Endodermal cell (in vitro differentiated cells): ENCODE data around the gene CCDC54. TPM values are rescaled to one million over a fixed set of nuclear protein-coding genes. Genes with fewer than 3 reads are reported as not detected.

Source experiments
- DNase-seq: peaks from one replicate; pipeline ENCODE4 v3.0.0-alpha.2; 2017
- H3K27ac ChIP-seq: 2 replicates; pipeline ENCODE4 v1.5.1; 2013; ENCODE audit warnings: mild to moderate bottlenecking, low read depth, low read length, moderate library complexity
- H3K27me3 ChIP-seq: 2 replicates; pipeline ENCODE4 v1.6.1; 2013; ENCODE audit warnings: mild to moderate bottlenecking, low read length, moderate library complexity; ENCODE audit not compliant: insufficient read depth, control insufficient read depth, poor library complexity, severe bottlenecking
- H3K36me3 ChIP-seq: 2 replicates; pipeline ENCODE4 v1.7.0; 2013; ENCODE audit warnings: mild to moderate bottlenecking, low read length, moderate library complexity; ENCODE audit not compliant: control insufficient read depth, insufficient read depth
- H3K4me1 ChIP-seq: one replicate; pipeline ENCODE4 v1.7.0; 2013; ENCODE audit warnings: low read length; ENCODE audit not compliant: control insufficient read depth, insufficient read depth
- H3K4me3 ChIP-seq: 2 replicates; pipeline ENCODE4 v1.5.1; 2013; ENCODE audit warnings: mild to moderate bottlenecking, low read length, moderate library complexity
- H3K9ac ChIP-seq: 2 replicates; pipeline ENCODE4 v1.6.1; 2013; ENCODE audit warnings: mild to moderate bottlenecking, low read length, moderate library complexity; ENCODE audit not compliant: poor library complexity, severe bottlenecking; ENCODE audit errors: extremely low read depth
- H3K9me3 ChIP-seq: 2 replicates; pipeline ENCODE4 v1.6.1; 2013; ENCODE audit warnings: mild to moderate bottlenecking, low read length, moderate library complexity; ENCODE audit not compliant: control insufficient read depth
- H3K27ac Mint-ChIP-seq: 2 replicates; pipeline ENCODE4 v1.8.0; 2020; ENCODE audit warnings: mixed read lengths
- H3K27me3 Mint-ChIP-seq: 2 replicates; pipeline ENCODE4 v1.8.0; 2021; ENCODE audit warnings: mild to moderate bottlenecking, mixed read lengths; ENCODE audit not compliant: insufficient read depth
- H3K36me3 Mint-ChIP-seq: 2 replicates; pipeline ENCODE4 v1.8.0; 2020; ENCODE audit warnings: low read depth, mixed read lengths
- H3K4me1 Mint-ChIP-seq: 2 replicates; pipeline ENCODE4 v1.8.0; 2020; ENCODE audit warnings: mixed read lengths
- H3K4me3 Mint-ChIP-seq: 2 replicates; pipeline ENCODE4 v1.8.0; 2020; ENCODE audit warnings: mild to moderate bottlenecking, moderate library complexity, mixed read lengths
- H3K9me3 Mint-ChIP-seq: 2 replicates; pipeline ENCODE4 v1.8.0; 2020; ENCODE audit warnings: mild to moderate bottlenecking, mixed read lengths
- WGBS, 2 experiments: methylation state at CpG; one replicate each; pipeline versions ENCODE4 v1.1.5 to v1.1.7; 2013; ENCODE audit warnings: missing lambda C conversion rate in 2 of 2, mixed read lengths in 1 of 2; ENCODE audit not compliant: insufficient coverage in 1 of 2, insufficient read length in 1 of 2; 5-methylcytosine and 5-hydroxymethylcytosine counted together
- total RNA-seq, 2 donors: library from RNA; stranded (reverse); fragmentation: NEBNext Ultra II Directional in 1 of 2; extraction: Animal tissue kit (Norgen Biotek cat#: 25700) in 1 of 2; gene quantifications; 2 replicates in 1 of 2; 3 replicates in 1 of 2; pipeline ENCODE4 v1.2.1, GENCODE V29; 2021
- TF ChIP-seq, protein P1 (sequence below): fragments of 200-600 bp; sonication (generic); conservative IDR thresholded peaks from 2 replicates; pipeline ENCODE4 v1.5.0; 2021; ENCODE audit warnings: antibody characterized with exemption, mild to moderate bottlenecking

The CCDC54 gene
- total RNA-seq, 2 donors from 2014 or later, result not detected

DNA sequence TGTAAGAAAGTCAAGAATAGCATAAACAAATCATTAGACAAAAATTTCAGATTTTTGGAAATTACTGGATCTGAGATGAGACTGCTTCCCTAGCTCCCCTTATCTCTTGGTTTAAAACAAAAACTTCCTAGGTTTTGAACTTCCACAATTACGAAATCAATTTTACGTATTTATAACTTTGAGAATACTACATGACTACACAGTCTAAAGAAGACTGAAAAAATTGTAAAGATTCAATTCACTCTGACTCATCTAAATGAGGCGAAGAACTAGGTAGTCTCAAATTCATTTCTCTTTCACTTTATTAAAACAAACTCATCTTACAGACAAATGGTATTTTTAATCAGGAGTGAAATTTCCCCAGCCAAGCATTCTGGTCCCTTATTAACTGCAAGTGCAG is 10.3 kb downstream of the CCDC54 start:
- DNase-seq, result no peak
- Mint-ChIP-seq H3K9me3 (no peaks in the 10 kb centered on the region), H3K27me3 (no peaks in the 10 kb centered on the region), H3K36me3 (no peaks in the 10 kb centered on the region), H3K27ac (no peak overlapping the region), H3K4me3 (no peak overlapping the region), H3K4me1 (peaks cover 18% of the 10 kb centered on the region)
- no peaks in the 10 kb centered on the region for H3K9me3 ChIP-seq
- H3K4me3 ChIP-seq, result no peak overlapping the region
- TF ChIP-seq, protein P1, sequence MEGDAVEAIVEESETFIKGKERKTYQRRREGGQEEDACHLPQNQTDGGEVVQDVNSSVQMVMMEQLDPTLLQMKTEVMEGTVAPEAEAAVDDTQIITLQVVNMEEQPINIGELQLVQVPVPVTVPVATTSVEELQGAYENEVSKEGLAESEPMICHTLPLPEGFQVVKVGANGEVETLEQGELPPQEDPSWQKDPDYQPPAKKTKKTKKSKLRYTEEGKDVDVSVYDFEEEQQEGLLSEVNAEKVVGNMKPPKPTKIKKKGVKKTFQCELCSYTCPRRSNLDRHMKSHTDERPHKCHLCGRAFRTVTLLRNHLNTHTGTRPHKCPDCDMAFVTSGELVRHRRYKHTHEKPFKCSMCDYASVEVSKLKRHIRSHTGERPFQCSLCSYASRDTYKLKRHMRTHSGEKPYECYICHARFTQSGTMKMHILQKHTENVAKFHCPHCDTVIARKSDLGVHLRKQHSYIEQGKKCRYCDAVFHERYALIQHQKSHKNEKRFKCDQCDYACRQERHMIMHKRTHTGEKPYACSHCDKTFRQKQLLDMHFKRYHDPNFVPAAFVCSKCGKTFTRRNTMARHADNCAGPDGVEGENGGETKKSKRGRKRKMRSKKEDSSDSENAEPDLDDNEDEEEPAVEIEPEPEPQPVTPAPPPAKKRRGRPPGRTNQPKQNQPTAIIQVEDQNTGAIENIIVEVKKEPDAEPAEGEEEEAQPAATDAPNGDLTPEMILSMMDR, result no peak
- H3K27me3 ChIP-seq, result no peaks in the 10 kb centered on the region
- no peak overlapping the region for H3K9ac ChIP-seq
- WGBS, 2 experiments, result 89 to 100% methylated on average over 2 to 3 of the region's 3 CpGs
- no peaks in the 10 kb centered on the region for H3K36me3 ChIP-seq
- peaks cover under 1% of the 10 kb centered on the region for H3K4me1 ChIP-seq
- H3K27ac ChIP-seq, result no peak overlapping the region

DNA sequence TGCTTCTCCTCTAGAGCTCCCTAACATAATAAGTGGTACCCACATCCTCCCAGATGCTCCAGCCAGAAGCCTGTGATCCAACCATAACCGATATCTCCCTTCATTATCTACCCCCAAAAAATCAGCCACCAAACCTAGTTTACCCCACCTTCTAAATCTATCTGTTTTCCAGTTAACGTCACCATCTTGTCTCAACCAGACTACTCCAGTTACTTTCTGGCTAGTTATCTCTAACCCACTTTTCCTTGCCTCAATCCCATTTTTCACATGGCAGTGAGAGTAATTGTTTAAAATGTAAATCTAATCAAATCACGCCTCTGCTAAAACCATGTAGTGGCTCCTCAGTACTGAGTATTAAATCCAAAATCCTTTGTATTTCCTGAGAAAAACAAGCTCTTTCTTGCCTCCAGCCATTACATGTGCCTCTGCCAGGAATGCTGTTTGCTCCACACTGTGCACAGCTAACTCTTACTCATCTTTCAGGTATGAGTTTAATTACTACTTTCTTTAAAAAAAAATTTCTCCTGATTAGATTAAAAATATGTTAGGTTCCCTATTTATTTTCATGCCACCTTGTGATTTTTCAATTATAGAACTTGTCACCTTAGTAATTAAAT is 15.4 kb downstream of the CCDC54 start:
- H3K27me3 ChIP-seq, result no peaks in the 10 kb centered on the region
- H3K27me3 Mint-ChIP-seq, result no peaks in the 10 kb centered on the region
- H3K9me3 ChIP-seq, result no peaks in the 10 kb centered on the region
- H3K4me1 Mint-ChIP-seq, result peaks cover 2% of the 10 kb centered on the region
- no peaks in the 10 kb centered on the region for H3K36me3 ChIP-seq
- H3K9ac ChIP-seq, result no peak overlapping the region
- H3K4me3 ChIP-seq, result no peak overlapping the region
- no peaks in the 10 kb centered on the region for H3K9me3 Mint-ChIP-seq
- no peak overlapping the region for H3K4me3 Mint-ChIP-seq
- no peak overlapping the region for H3K27ac Mint-ChIP-seq
- no peaks in the 10 kb centered on the region for H3K36me3 Mint-ChIP-seq
- TF ChIP-seq, protein P1, result no peak
- no peak for DNase-seq
- no peak overlapping the region for H3K27ac ChIP-seq
- WGBS, 2 experiments, result 88 to 100% methylated on average over 1 to 3 of the region's 3 CpGs
- peaks cover 3% of the 10 kb centered on the region for H3K4me1 ChIP-seq

DNA sequence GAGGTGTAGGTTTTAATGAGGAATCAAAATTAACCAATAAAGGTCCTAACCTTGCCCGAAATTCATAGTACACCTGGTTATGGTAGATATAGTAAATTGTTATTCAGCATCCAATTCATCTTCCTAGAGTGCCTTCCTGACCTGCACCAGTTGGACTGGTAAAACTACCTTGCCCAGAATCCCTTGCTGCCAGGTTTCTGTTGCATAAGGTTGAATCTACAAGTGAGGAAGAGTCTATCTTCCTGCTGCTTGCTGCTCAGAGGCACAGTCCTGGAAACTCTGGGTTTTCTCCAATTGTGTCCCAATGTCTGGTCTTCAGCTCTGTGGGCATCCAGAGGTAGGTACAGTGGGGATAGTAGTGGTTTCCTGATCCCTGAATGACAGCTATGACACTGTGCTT is 17.3 kb downstream of the CCDC54 start:
- Mint-ChIP-seq H3K36me3 (no peaks in the 10 kb centered on the region), H3K9me3 (no peaks in the 10 kb centered on the region), H3K27ac (no peak overlapping the region), H3K27me3 (no peaks in the 10 kb centered on the region), H3K4me3 (no peak overlapping the region), H3K4me1 (peaks cover 2% of the 10 kb centered on the region)
- no peak for DNase-seq
- Histone ChIP-seq H3K4me1 (peaks cover 3% of the 10 kb centered on the region), H3K27ac (no peak overlapping the region), H3K9me3 (no peaks in the 10 kb centered on the region), H3K4me3 (no peak overlapping the region), H3K9ac (no peak overlapping the region), H3K36me3 (no peaks in the 10 kb centered on the region), H3K27me3 (no peaks in the 10 kb centered on the region)
- no CpG with 5 or more reads among the region's 1 CpG for WGBS, 2 experiments
- TF ChIP-seq, protein P1, result no peak
